H1 (cell line): ENCODE measurements around the gene WNT8B. TPM values are rescaled to one million over a fixed set of nuclear protein-coding genes. Genes with fewer than 3 reads are reported as not detected.

Experiments used
- CTCF ChIA-PET: fragments of 300-600 bp; sonication (Branson Sonifier 250); formaldehyde crosslinking; loops from one replicate; lab custom pipeline; 2021; ENCODE audit not compliant: partially characterized antibody; lab: Charles Lee
- POLR2A ChIA-PET: fragments of 300-600 bp; sonication (Branson Sonifier 250); formaldehyde crosslinking; loops from one replicate; lab custom pipeline; 2021; ENCODE audit warnings: inconsistent platforms; ENCODE audit not compliant: partially characterized antibody; lab: Charles Lee
- DNase-seq, 2 experiments: peaks; one replicate each; pipeline versions ENCODE4 v3.0.0 to v3.0.0-alpha.2; 2010 to 2022; ENCODE audit warnings: low spot score in 2 of 2, low read depth in 1 of 2, mixed read lengths in 1 of 2
- FAIRE-seq: peaks from 2 replicates; lab custom pipeline; 2011; peaks lifted over from hg19 to GRCh38; lab: Jason Lieb, UNC
- H2AFZ ChIP-seq: 2 replicates; pipeline ENCODE4 v1.8.1; 2012; ENCODE audit warnings: low read length, inconsistent platforms
- H2AK5ac ChIP-seq: 2 replicates; pipeline ENCODE4 v1.6.1; 2013; ENCODE audit warnings: low read depth, low read length
- H2BK120ac ChIP-seq: replicated peaks from 2 replicates; pipeline ENCODE3; 2013; ENCODE audit warnings: low read depth, low read length, inconsistent platforms
- H2BK12ac ChIP-seq: 2 replicates; pipeline ENCODE4 v1.6.1; 2013; ENCODE audit warnings: low read depth, low read length
- H2BK15ac ChIP-seq: 2 replicates; pipeline ENCODE4 v1.6.1; 2013; ENCODE audit warnings: low read length
- H2BK20ac ChIP-seq: 2 replicates; pipeline ENCODE4 v1.6.1; 2013; ENCODE audit warnings: low read length
- H2BK5ac ChIP-seq: 2 replicates; pipeline ENCODE4 v1.6.1; 2013; ENCODE audit warnings: low read depth, low read length
- H3K14ac ChIP-seq: 2 replicates; pipeline ENCODE4 v1.6.1; 2013; ENCODE audit warnings: inconsistent platforms; ENCODE audit not compliant: insufficient read length
- H3K18ac ChIP-seq: 2 replicates; pipeline ENCODE4 v1.6.1; 2013; ENCODE audit warnings: low read length; ENCODE audit errors: extremely low read depth
- H3K23ac ChIP-seq: 2 replicates; pipeline ENCODE4 v1.6.1; 2013; ENCODE audit warnings: inconsistent platforms; ENCODE audit not compliant: insufficient read length
- H3K23me2 ChIP-seq: 2 replicates; pipeline ENCODE4 v1.6.1; 2013; ENCODE audit warnings: low read depth, low read length
- H3K27ac ChIP-seq: 2 replicates; pipeline ENCODE4 v1.6.1; 2011; ENCODE audit warnings: low read depth, low read length, inconsistent platforms
- H3K27me3 ChIP-seq, 4 experiments: replicated peaks in 1 of 4; 1 replicate in 1 of 4; 2 replicates in 3 of 4; pipeline versions ENCODE4 v1.6.1 to v1.8.1; 2011 to 2013; ENCODE audit warnings: low read length in 3 of 4, mild to moderate bottlenecking in 3 of 4, inconsistent platforms in 2 of 4, mixed read lengths in 2 of 4, moderate library complexity in 1 of 4; ENCODE audit not compliant: control insufficient read depth in 3 of 4, insufficient read depth in 3 of 4; ENCODE audit errors: extremely low read depth in 1 of 4
- H3K36me3 ChIP-seq, 4 experiments: 2 replicates each; pipeline versions ENCODE4 v1.6.1 to v1.8.1; 2011 to 2013; ENCODE audit warnings: mild to moderate bottlenecking in 4 of 4, low read length in 3 of 4, moderate library complexity in 2 of 4, control low read depth in 1 of 4, inconsistent platforms in 1 of 4; ENCODE audit not compliant: insufficient read depth in 4 of 4, control insufficient read depth in 2 of 4
- H3K4ac ChIP-seq: replicated peaks from 2 replicates; pipeline ENCODE3; 2013; ENCODE audit warnings: low read length, low read depth, mixed read lengths, inconsistent platforms; ENCODE audit not compliant: insufficient read length
- H3K4me1 ChIP-seq, 4 experiments: replicated peaks in 1 of 4; 1 replicate in 1 of 4; 2 replicates in 3 of 4; pipeline versions ENCODE4 v1.6.1 to v1.8.1; 2011 to 2013; ENCODE audit warnings: low read length in 3 of 4, inconsistent platforms in 2 of 4, mixed read lengths in 1 of 4; ENCODE audit not compliant: insufficient read depth in 4 of 4, control insufficient read depth in 3 of 4
- H3K4me2 ChIP-seq, 2 experiments: 2 replicates each; pipeline versions ENCODE4 v1.6.1 to v1.8.1; 2011 to 2013; ENCODE audit warnings: low read depth in 2 of 2, low read length in 2 of 2, control low read depth in 1 of 2, inconsistent platforms in 1 of 2, mild to moderate bottlenecking in 1 of 2; ENCODE audit not compliant: insufficient read depth in 1 of 2
- H3K4me3 ChIP-seq, 4 experiments: fragments of 200-600, 300-600 bp in 1 of 4; sonication (generic), shearing (Covaris generic), sonication (Bioruptor Twin) in 1 of 4; 2 replicates each; pipeline versions ENCODE4 v1.5.1 to v1.8.1; 2011 to 2016; ENCODE audit warnings: low read length in 4 of 4, low read depth in 3 of 4, control low read depth in 2 of 4, inconsistent platforms in 2 of 4, mild to moderate bottlenecking in 2 of 4, mixed read lengths in 1 of 4, moderate library complexity in 1 of 4; ENCODE audit not compliant: insufficient read depth in 2 of 4; ENCODE audit errors: extremely low read depth in 1 of 4
- H3K56ac ChIP-seq: replicated peaks from 2 replicates; pipeline ENCODE3; 2013; ENCODE audit warnings: low read depth, mild to moderate bottlenecking, mixed read lengths, low read length, inconsistent platforms; ENCODE audit not compliant: insufficient read length
- H3K79me1 ChIP-seq: 2 replicates; pipeline ENCODE4 v1.6.1; 2013; ENCODE audit warnings: low read depth, low read length, control low read depth
- H3K79me2 ChIP-seq, 2 experiments: 2 replicates each; pipeline versions ENCODE4 v1.6.1 to v1.8.1; 2012 to 2013; ENCODE audit warnings: low read length in 2 of 2, mild to moderate bottlenecking in 2 of 2, inconsistent platforms in 1 of 2; ENCODE audit not compliant: insufficient read depth in 2 of 2, control insufficient read depth in 1 of 2
- H3K9ac ChIP-seq, 4 experiments: replicated peaks in 1 of 4; 1 replicate in 1 of 4; 2 replicates in 3 of 4; pipeline versions ENCODE4 v1.6.1 to v1.8.1; 2011 to 2013; ENCODE audit warnings: low read depth in 3 of 4, low read length in 3 of 4, control low read depth in 2 of 4, mild to moderate bottlenecking in 2 of 4, moderate library complexity in 2 of 4, inconsistent platforms in 1 of 4; ENCODE audit errors: extremely low read depth in 1 of 4
- H3K9me3 ChIP-seq, 2 experiments: 2 replicates each; pipeline versions ENCODE4 v1.6.1 to v1.8.1; 2012 to 2013; ENCODE audit warnings: mild to moderate bottlenecking in 2 of 2, moderate library complexity in 2 of 2, control low read depth in 1 of 2, inconsistent platforms in 1 of 2, low read depth in 1 of 2, low read length in 1 of 2, mixed read lengths in 1 of 2; ENCODE audit not compliant: insufficient read depth in 2 of 2
- H4K20me1 ChIP-seq, 2 experiments: replicated peaks in 1 of 2; 2 replicates each; pipeline versions ENCODE3 to v1.8.1; 2011 to 2013; ENCODE audit warnings: inconsistent platforms in 2 of 2, low read length in 2 of 2, mild to moderate bottlenecking in 1 of 2; ENCODE audit not compliant: insufficient read depth in 2 of 2, control insufficient read depth in 1 of 2
- H4K5ac ChIP-seq: 2 replicates; pipeline ENCODE4 v1.6.1; 2013; ENCODE audit warnings: low read length, low read depth, mixed read lengths, inconsistent platforms; ENCODE audit not compliant: insufficient read length
- H4K8ac ChIP-seq: 2 replicates; pipeline ENCODE4 v1.8.0; 2013; ENCODE audit warnings: mild to moderate bottlenecking, moderate library complexity, low read length, inconsistent platforms; ENCODE audit not compliant: insufficient read depth; ENCODE audit errors: extremely low read depth
- H4K91ac ChIP-seq: replicated peaks from 2 replicates; pipeline ENCODE3; 2013; ENCODE audit warnings: low read length, mixed read lengths, inconsistent platforms; ENCODE audit not compliant: insufficient read length
- ATF2 ChIP-seq: IDR thresholded peaks from 2 replicates; pipeline ENCODE4 v1.6.1; 2012; ENCODE audit warnings: low read length, inconsistent platforms
- CBX5 ChIP-seq: fragments of 300-800, 300-1000 bp; sonication (generic); IDR thresholded peaks from 2 replicates; pipeline ENCODE4 v1.7.1; 2016; ENCODE audit warnings: antibody characterized with exemption, low read length, low read depth
- EP300 ChIP-seq, 2 experiments: IDR thresholded peaks; 1 replicate in 1 of 2; 2 replicates in 1 of 2; pipeline ENCODE4 v1.6.1; 2011 to 2012; ENCODE audit warnings: low read depth in 2 of 2, low read length in 2 of 2, mild to moderate bottlenecking in 2 of 2, borderline replicate concordance in 1 of 2, inconsistent platforms in 1 of 2, moderate library complexity in 1 of 2
- GABPA ChIP-seq: IDR thresholded peaks from 2 replicates; pipeline ENCODE4 v1.6.1; 2011; ENCODE audit warnings: mild to moderate bottlenecking, low read length, moderate library complexity, borderline replicate concordance; ENCODE audit not compliant: insufficient read depth
- MAX ChIP-seq: IDR thresholded peaks from 2 replicates; pipeline ENCODE4 v1.6.1; 2012; ENCODE audit warnings: inconsistent platforms
- POLR2A ChIP-seq, 2 experiments: IDR thresholded peaks; 1 replicate in 1 of 2; 2 replicates in 1 of 2; pipeline ENCODE4 v1.6.1; 2011; ENCODE audit warnings: low read depth in 2 of 2, low read length in 2 of 2, mild to moderate bottlenecking in 2 of 2; ENCODE audit errors: control extremely low read depth in 1 of 2
- TAF1 ChIP-seq: IDR thresholded peaks from 2 replicates; pipeline ENCODE4 v1.6.1; 2011; ENCODE audit warnings: mild to moderate bottlenecking, low read depth, low read length
- ZNF274 ChIP-seq: IDR thresholded peaks from 2 replicates; pipeline ENCODE4 v1.7.0; 2012; ENCODE audit warnings: low read length, borderline replicate concordance; ENCODE audit errors: extremely low read depth
- WGBS, 2 experiments: shearing (Covaris generic) in 1 of 2; methylation state at CpG; one replicate each; pipeline versions ENCODE4 v1.1.6 to v1.1.7; 2013 to 2015; ENCODE audit warnings: low lambda C conversion rate in 2 of 2, mixed read lengths in 2 of 2, inconsistent platforms in 1 of 2, low coverage in 1 of 2, missing lambda C conversion rate in 1 of 2; ENCODE audit not compliant: insufficient replicate concordance in 2 of 2, insufficient coverage in 1 of 2, insufficient read length in 1 of 2; ENCODE audit errors: extremely low coverage in 1 of 2, missing lambda C conversion rate in 1 of 2; 5-methylcytosine and 5-hydroxymethylcytosine counted together
- polyA plus RNA-seq, 7 experiments: library from polyadenylated mRNA; depleted of rRNA in 3 of 7; stranded (reverse) in 5 of 7; unstranded in 2 of 7; fragments of >200 nt in 5 of 7; fragments of 200-250 nt in 2 of 7; gene quantifications; 1 replicate in 5 of 7; 2 replicates in 1 of 7; 4 replicates in 1 of 7; pipeline versions ENCODE4 v1.2.1 to v1.2.3, GENCODE V29; 2011 to 2013; ENCODE audit warnings: missing spikeins in 2 of 7, mixed read lengths in 2 of 7
- total RNA-seq: library from RNA; stranded (reverse); fragmentation: NEBNext Ultra II Directional; extraction: Animal tissue kit (Norgen Biotek cat#: 25700); gene quantifications from 2 replicates; pipeline ENCODE4 v1.2.1, GENCODE V29; 2021

Gene WNT8B
- total and polyA plus RNA-seq, 2 of the 8 experiments (the other 6 are each of a cell fraction or from before 2014, with no cell fraction given): 0.20 to 0.67 TPM

- Histone ChIP-seq H3K27me3 (peaks cover 0 to 11% (median 4%) of the 10 kb centered on the region in 4 experiments; a peak in 3 of 7 replicates), H3K79me2 (no peaks in the 10 kb centered on the region)
- TF ChIP-seq ZNF274: no peak
- TF ChIP-seq POLR2A (IDR thresholded peaks at IDR 0.05; ENCODE audit: control extremely low read depth in 1 of 2, low read depth in 2 of 2, low read length in 2 of 2): no peak
- TF ChIP-seq EP300 (IDR thresholded peaks at IDR 0.05; ENCODE audit: borderline replicate concordance in 1 of 2, low read depth in 2 of 2, low read length in 2 of 2): no peak
- TF ChIP-seq GABPA: no peak
- no peak for TF ChIP-seq TAF1
- TF ChIP-seq CBX5: no peak
- TF ChIP-seq MAX: no peak
- TF ChIP-seq ATF2: no peak
Observed at GRCh38 chr10:100510533-100511308, 47.9 kb downstream of the WNT8B start.

More at GRCh38 chr10:100510533-100511308, 47.9 kb downstream of the WNT8B start:
- Histone ChIP-seq H3K18ac (no peak overlapping the region), H3K79me1 (no peaks in the 10 kb centered on the region), H3K27ac (no peak overlapping the region), H3K23ac (no peak overlapping the region), H3K4me2 (no peak overlapping the region), H3K4me1 (no peaks in the 10 kb centered on the region; a peak in 1 of 7 replicates), H2BK20ac (no peak overlapping the region), H4K5ac (no peak overlapping the region), H4K91ac (no peak overlapping the region), H2BK120ac (no peak overlapping the region), H2BK15ac (no peak overlapping the region), H2AK5ac (no peak overlapping the region), H3K4ac (no peak overlapping the region), H2BK5ac (no peak overlapping the region), H3K14ac (no peak overlapping the region), H3K9ac (no peak overlapping the region), H3K4me3 (no peak overlapping the region), H4K8ac (no peak overlapping the region), H3K9me3 (no peaks in the 10 kb centered on the region), H3K23me2 (no peaks in the 10 kb centered on the region), H2BK12ac (no peak overlapping the region), H3K36me3 (no peaks in the 10 kb centered on the region), H2AFZ (no peak overlapping the region), H3K56ac (no peak overlapping the region), H4K20me1 (peaks cover 0 to 5% of the 10 kb centered on the region in 2 experiments)
- FAIRE-seq (no peak), DNase-seq (no peak)
- ChIA-PET CTCF (interaction anchor here (0.6 to 13.4 kb wide), 16 partner anchors 9 to 378 kb away, joined by 3 to 190 read pairs (median 5); partner anchors contain the start of gene SEC31B), POLR2A (interaction anchor here (0.6 kb wide), 1 partner anchor 86 kb away, joined by 3 read pairs; no protein-coding TSS in a partner anchor)
- 76% methylated on average over 7 of the region's 7 CpGs; no CpG with 5 or more reads in 1 of the 2 experiments for WGBS, 2 experiments
